ENCODE results near the gene CCDC70. TPM values are rescaled to one million over a fixed set of nuclear protein-coding genes. Genes with fewer than 3 reads are reported as not detected.

The CCDC70 gene
- polyA plus RNA-seq, 1 donor from 2014 or later = not detected

DNA sequence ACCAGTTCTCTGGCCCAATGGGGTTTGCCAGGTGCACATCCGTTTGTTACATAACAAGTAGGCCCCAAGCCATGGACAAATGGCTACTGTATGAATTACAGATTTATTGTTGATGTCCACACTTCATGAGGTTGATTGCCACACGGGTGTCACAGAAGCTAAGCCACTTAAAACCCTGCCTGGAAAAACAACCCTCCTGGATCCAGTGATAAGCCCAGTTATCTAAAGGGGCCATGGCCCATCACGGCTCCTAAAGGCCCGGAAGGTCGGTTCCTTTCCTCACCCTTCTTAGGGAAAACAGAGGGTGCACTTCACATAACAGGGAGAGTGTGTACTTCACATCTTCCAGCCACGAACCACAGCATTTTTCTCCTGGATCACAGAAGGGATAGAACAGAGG lies 20.9 kb upstream of the CCDC70 start:
- H3K27me3 ChIP-seq (ENCODE audit: insufficient read depth, low read depth, low read length) = no peaks in the 10 kb centered on the region
- H4K20me1 ChIP-seq (ENCODE audit: insufficient read depth) = no peaks in the 10 kb centered on the region
- no peak overlapping the region for H2AFZ ChIP-seq (ENCODE audit: low read depth, low read length)
- no peak overlapping the region for H3K4me3 ChIP-seq (ENCODE audit: low read length)
- no peaks in the 10 kb centered on the region for H3F3A ChIP-seq (ENCODE audit: insufficient read depth, low read length, poor library complexity, severe bottlenecking)
- H3K9me3 ChIP-seq (ENCODE audit: low read length) = no peaks in the 10 kb centered on the region
- no peak overlapping the region for H3K27ac ChIP-seq (ENCODE audit: low read length)
- TF ChIP-seq SMC3 (conservative IDR thresholded peaks at IDR 0.05; ENCODE audit: poor library complexity) = no peak
- TF ChIP-seq EP300 (conservative IDR thresholded peaks at IDR 0.05; ENCODE audit: poor library complexity, severe bottlenecking) = no peak
- TF ChIP-seq POLR2AphosphoS5 (IDR thresholded peaks at IDR 0.05) = no peak
- no peak for TF ChIP-seq EZH2 (IDR thresholded peaks at IDR 0.05; ENCODE audit: borderline replicate concordance, insufficient read depth, low read length, poor library complexity, severe bottlenecking)
- TF ChIP-seq, protein P1, sequence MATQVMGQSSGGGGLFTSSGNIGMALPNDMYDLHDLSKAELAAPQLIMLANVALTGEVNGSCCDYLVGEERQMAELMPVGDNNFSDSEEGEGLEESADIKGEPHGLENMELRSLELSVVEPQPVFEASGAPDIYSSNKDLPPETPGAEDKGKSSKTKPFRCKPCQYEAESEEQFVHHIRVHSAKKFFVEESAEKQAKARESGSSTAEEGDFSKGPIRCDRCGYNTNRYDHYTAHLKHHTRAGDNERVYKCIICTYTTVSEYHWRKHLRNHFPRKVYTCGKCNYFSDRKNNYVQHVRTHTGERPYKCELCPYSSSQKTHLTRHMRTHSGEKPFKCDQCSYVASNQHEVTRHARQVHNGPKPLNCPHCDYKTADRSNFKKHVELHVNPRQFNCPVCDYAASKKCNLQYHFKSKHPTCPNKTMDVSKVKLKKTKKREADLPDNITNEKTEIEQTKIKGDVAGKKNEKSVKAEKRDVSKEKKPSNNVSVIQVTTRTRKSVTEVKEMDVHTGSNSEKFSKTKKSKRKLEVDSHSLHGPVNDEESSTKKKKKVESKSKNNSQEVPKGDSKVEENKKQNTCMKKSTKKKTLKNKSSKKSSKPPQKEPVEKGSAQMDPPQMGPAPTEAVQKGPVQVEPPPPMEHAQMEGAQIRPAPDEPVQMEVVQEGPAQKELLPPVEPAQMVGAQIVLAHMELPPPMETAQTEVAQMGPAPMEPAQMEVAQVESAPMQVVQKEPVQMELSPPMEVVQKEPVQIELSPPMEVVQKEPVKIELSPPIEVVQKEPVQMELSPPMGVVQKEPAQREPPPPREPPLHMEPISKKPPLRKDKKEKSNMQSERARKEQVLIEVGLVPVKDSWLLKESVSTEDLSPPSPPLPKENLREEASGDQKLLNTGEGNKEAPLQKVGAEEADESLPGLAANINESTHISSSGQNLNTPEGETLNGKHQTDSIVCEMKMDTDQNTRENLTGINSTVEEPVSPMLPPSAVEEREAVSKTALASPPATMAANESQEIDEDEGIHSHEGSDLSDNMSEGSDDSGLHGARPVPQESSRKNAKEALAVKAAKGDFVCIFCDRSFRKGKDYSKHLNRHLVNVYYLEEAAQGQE (IDR thresholded peaks at IDR 0.05; ENCODE audit: borderline replicate concordance) = no peak
- TF ChIP-seq, protein P2, sequence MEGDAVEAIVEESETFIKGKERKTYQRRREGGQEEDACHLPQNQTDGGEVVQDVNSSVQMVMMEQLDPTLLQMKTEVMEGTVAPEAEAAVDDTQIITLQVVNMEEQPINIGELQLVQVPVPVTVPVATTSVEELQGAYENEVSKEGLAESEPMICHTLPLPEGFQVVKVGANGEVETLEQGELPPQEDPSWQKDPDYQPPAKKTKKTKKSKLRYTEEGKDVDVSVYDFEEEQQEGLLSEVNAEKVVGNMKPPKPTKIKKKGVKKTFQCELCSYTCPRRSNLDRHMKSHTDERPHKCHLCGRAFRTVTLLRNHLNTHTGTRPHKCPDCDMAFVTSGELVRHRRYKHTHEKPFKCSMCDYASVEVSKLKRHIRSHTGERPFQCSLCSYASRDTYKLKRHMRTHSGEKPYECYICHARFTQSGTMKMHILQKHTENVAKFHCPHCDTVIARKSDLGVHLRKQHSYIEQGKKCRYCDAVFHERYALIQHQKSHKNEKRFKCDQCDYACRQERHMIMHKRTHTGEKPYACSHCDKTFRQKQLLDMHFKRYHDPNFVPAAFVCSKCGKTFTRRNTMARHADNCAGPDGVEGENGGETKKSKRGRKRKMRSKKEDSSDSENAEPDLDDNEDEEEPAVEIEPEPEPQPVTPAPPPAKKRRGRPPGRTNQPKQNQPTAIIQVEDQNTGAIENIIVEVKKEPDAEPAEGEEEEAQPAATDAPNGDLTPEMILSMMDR (IDR thresholded peaks at IDR 0.05; ENCODE audit: poor library complexity, severe bottlenecking) = no peak
- no peak for TF ChIP-seq MXI1 (conservative IDR thresholded peaks at IDR 0.05; ENCODE audit: poor library complexity, severe bottlenecking)
- TF ChIP-seq TAF1 (IDR thresholded peaks at IDR 0.05; ENCODE audit: low read depth) = no peak
- no peak for TF ChIP-seq RAD21 (conservative IDR thresholded peaks at IDR 0.05)
- H3K36me3 ChIP-seq (ENCODE audit: insufficient read depth, low read length) = no peaks in the 10 kb centered on the region
- no peaks in the 10 kb centered on the region for H3K79me2 ChIP-seq (replicated peaks; ENCODE audit: insufficient read depth, low read length)
- no peaks in the 10 kb centered on the region for H3K9me2 ChIP-seq (ENCODE audit: insufficient read depth, low read length)
- H3K4me2 ChIP-seq (ENCODE audit: low read length) = no peak overlapping the region
- no peak overlapping the region for H3K9ac ChIP-seq (ENCODE audit: low read length)

DNA sequence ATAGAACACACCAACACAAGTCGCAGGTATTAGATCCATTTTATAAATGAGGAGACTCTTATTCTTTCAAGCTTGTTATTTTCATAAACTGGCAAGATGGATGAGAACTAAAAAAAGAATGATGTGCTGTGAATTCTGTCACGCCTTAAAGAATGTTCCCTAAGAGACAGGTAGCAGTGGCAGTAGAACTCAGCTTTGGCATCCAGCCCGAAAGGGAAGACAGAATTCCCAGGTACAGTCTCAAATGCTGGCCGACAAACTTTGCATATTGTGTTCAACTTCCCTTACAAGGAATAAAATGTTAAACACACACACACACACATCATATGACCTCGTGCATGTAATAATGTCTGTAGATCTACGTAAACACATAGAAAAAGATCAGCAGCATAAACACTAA lies 20.0 kb upstream of the CCDC70 start:
- H3K27me3 ChIP-seq (ENCODE audit: insufficient read depth, low read depth, low read length) = no peaks in the 10 kb centered on the region
- no peak overlapping the region for H3K9ac ChIP-seq (ENCODE audit: low read length)
- no peaks in the 10 kb centered on the region for H3K36me3 ChIP-seq (ENCODE audit: insufficient read depth, low read length)

More for the DNA sequence above, 20.0 kb upstream of the CCDC70 start:
- no peaks in the 10 kb centered on the region for H3F3A ChIP-seq (ENCODE audit: insufficient read depth, low read length, poor library complexity, severe bottlenecking)
- no peaks in the 10 kb centered on the region for H3K9me2 ChIP-seq (ENCODE audit: insufficient read depth, low read length)
- H3K27ac ChIP-seq (ENCODE audit: low read length) = no peak overlapping the region
- H3K9me3 ChIP-seq (ENCODE audit: low read length) = no peaks in the 10 kb centered on the region
- TF ChIP-seq TAF1 (IDR thresholded peaks at IDR 0.05; ENCODE audit: low read depth) = no peak
- no peak for TF ChIP-seq SMC3 (conservative IDR thresholded peaks at IDR 0.05; ENCODE audit: poor library complexity)
- no peak for TF ChIP-seq EP300 (conservative IDR thresholded peaks at IDR 0.05; ENCODE audit: poor library complexity, severe bottlenecking)
- TF ChIP-seq, protein P2 (IDR thresholded peaks at IDR 0.05; ENCODE audit: poor library complexity, severe bottlenecking) = no peak
- no peak for TF ChIP-seq MXI1 (conservative IDR thresholded peaks at IDR 0.05; ENCODE audit: poor library complexity, severe bottlenecking)
- TF ChIP-seq EZH2 (IDR thresholded peaks at IDR 0.05; ENCODE audit: borderline replicate concordance, insufficient read depth, low read length, poor library complexity, severe bottlenecking) = no peak
- no peaks in the 10 kb centered on the region for H3K79me2 ChIP-seq (replicated peaks; ENCODE audit: insufficient read depth, low read length)
- H3K4me3 ChIP-seq (ENCODE audit: low read length) = no peak overlapping the region
- no peaks in the 10 kb centered on the region for H4K20me1 ChIP-seq (ENCODE audit: insufficient read depth)
- H2AFZ ChIP-seq (ENCODE audit: low read depth, low read length) = no peak overlapping the region
- no peak overlapping the region for H3K4me2 ChIP-seq (ENCODE audit: low read length)

Measured in neural cell (in vitro differentiated cells).